Measurements from ENCODE around the gene SIGLEC15. TPM values are rescaled to one million over a fixed set of nuclear protein-coding genes. Genes with fewer than 3 reads are reported as not detected.

Gene SIGLEC15
- total RNA-seq, 1 experiment from 2014 or later, result 0.13 TPM

- WGBS (ENCODE audit: extremely low coverage, insufficient read length, low lambda C conversion rate), result no CpG with 5 or more reads among the region's 8 CpGs
- H2AFZ ChIP-seq (ENCODE audit: low read length), result no peak overlapping the region
Measured at GRCh38 chr18:45775743-45776142, 49.7 kb upstream of the SIGLEC15 start.

More at GRCh38 chr18:45775743-45776142, 49.7 kb upstream of the SIGLEC15 start:
- no peaks in the 10 kb centered on the region for H3K79me1 ChIP-seq (ENCODE audit: insufficient read depth, low read depth, low read length, poor library complexity, severe bottlenecking)
- no peaks in the 10 kb centered on the region for H3K4me1 ChIP-seq (ENCODE audit: insufficient read depth, low read length)
- H3K23ac ChIP-seq (ENCODE audit: insufficient read length, low read depth, low read length), result no peak overlapping the region
- H2BK15ac ChIP-seq (ENCODE audit: low read depth, low read length), result no peak overlapping the region
- no peak overlapping the region for H4K5ac ChIP-seq (ENCODE audit: insufficient read length, low read depth, low read length)
- H2BK12ac ChIP-seq (ENCODE audit: insufficient read length, low read depth, low read length), result no peak overlapping the region
- no peaks in the 10 kb centered on the region for H3K23me2 ChIP-seq (ENCODE audit: insufficient read length, low read depth, low read length, poor library complexity, severe bottlenecking)
- H3K4me3 Mint-ChIP-seq, result peak overlapping the region; percentile 57 to 74
- no peak overlapping the region for H2AK5ac ChIP-seq (ENCODE audit: insufficient read length, low read length)
- no peak overlapping the region for H3K9ac ChIP-seq (ENCODE audit: extremely low read depth, insufficient read length, low read length)
- no peak overlapping the region for H3K4ac ChIP-seq (ENCODE audit: low read depth, low read length)
- no peak overlapping the region for H3K56ac ChIP-seq (ENCODE audit: insufficient read length, low read depth, low read length)
- H3K27me3 ChIP-seq (ENCODE audit: insufficient read depth, low read length), result no peaks in the 10 kb centered on the region
- no peak overlapping the region for H3K4me2 ChIP-seq (ENCODE audit: insufficient read depth, insufficient read length, low read length)
- H2BK20ac ChIP-seq (ENCODE audit: low read depth, low read length, poor library complexity, severe bottlenecking), result no peak overlapping the region
- H4K8ac ChIP-seq (replicated peaks; ENCODE audit: insufficient read length, low read depth, low read length), result no peak overlapping the region
- peaks cover 0 to 3% of the 10 kb centered on the region in 2 experiments; a peak in 2 of 4 replicates for H3K4me1 Mint-ChIP-seq
- H2BK5ac ChIP-seq (ENCODE audit: insufficient read length, low read length), result no peak overlapping the region
- H4K91ac ChIP-seq (ENCODE audit: insufficient read length, low read depth, low read length), result peak overlapping the region; percentile 54
- H3K9me3 Mint-ChIP-seq, result peaks cover 2% of the 10 kb centered on the region in 2 experiments; a peak in 2 of 5 replicates
- no peak overlapping the region for H2BK120ac ChIP-seq (ENCODE audit: low read depth, low read length, poor library complexity, severe bottlenecking)
- H3T11ph ChIP-seq (ENCODE audit: low read length), result no peak overlapping the region
- peak overlapping the region; percentile 90 for H3K14ac ChIP-seq (ENCODE audit: insufficient read depth, low read length)
- no peaks in the 10 kb centered on the region for H4K20me1 ChIP-seq (ENCODE audit: control insufficient read depth, insufficient read depth, insufficient read length)
- no peak for DNase-seq
- H3K79me2 ChIP-seq (ENCODE audit: insufficient read depth, low read length), result no peaks in the 10 kb centered on the region
- no peak overlapping the region for H3K18ac ChIP-seq (ENCODE audit: insufficient read length, low read depth, low read length)
- H3K27me3 Mint-ChIP-seq (ENCODE audit: low read depth), result no peaks in the 10 kb centered on the region; the same call in 1 of the 2 replicates
- H3K27ac Mint-ChIP-seq, result peak overlapping the region in 1 of 3 experiments; percentile 50; a peak in 1 of 7 replicates
- no peak for TF ChIP-seq CTCF (conservative IDR thresholded peaks at IDR 0.05)
- H3K9me3 ChIP-seq (ENCODE audit: control insufficient read depth, low read depth, low read length), result no peaks in the 10 kb centered on the region
- peaks cover 0 to 4% (median 0%) of the 10 kb centered on the region in 3 experiments; a peak in 3 of 7 replicates for H3K36me3 Mint-ChIP-seq (ENCODE audit: insufficient read depth in 1 of 3, low read depth in 3 of 3)
- H3K27ac ChIP-seq (ENCODE audit: insufficient read length, low read depth, low read length), result no peak overlapping the region

All from H9 (cell line).